GM23338 (cell line): ENCODE data around the gene ANXA6. TPM values are rescaled to one million over a fixed set of nuclear protein-coding genes. Genes with fewer than 3 reads are reported as not detected.

Source experiments
- ATAC-seq: fragments of 200-7000 bp; cut with Tn5 transposase; 3 replicates; pipeline ENCODE4 v1.9.1; 2020
- DNase-seq: peaks from one replicate; pipeline ENCODE4 v3.0.0-alpha.2; 2015; ENCODE audit warnings: low spot score
- H2AFZ ChIP-seq: fragments of 200-600 bp; sonication (generic); 2 replicates; pipeline ENCODE4 v1.8.0; 2016; ENCODE audit warnings: antibody characterized with exemption, mild to moderate bottlenecking, moderate library complexity
- H3F3A ChIP-seq: fragments of 200-600 bp; sonication (generic); replicated peaks from 2 replicates; pipeline ENCODE4 v1.8.0; 2017; ENCODE audit warnings: antibody characterized with exemption, mixed run types, low read depth
- H3K27ac ChIP-seq: fragments of 200-600 bp; sonication (generic); 2 replicates; pipeline ENCODE4 v1.6.1; 2016; ENCODE audit warnings: low read depth
- H3K27me3 ChIP-seq: fragments of 200-600 bp; sonication (generic); 2 replicates; pipeline ENCODE4 v1.8.0; 2016; ENCODE audit warnings: mild to moderate bottlenecking, mixed run types, moderate library complexity; ENCODE audit not compliant: insufficient read depth
- H3K36me3 ChIP-seq: fragments of 200-600 bp; sonication (generic); 2 replicates; pipeline ENCODE4 v1.8.0; 2016; ENCODE audit warnings: mild to moderate bottlenecking; ENCODE audit not compliant: insufficient read depth
- H3K4me1 ChIP-seq: fragments of 200-600 bp; sonication (generic); 2 replicates; pipeline ENCODE4 v1.8.0; 2016; ENCODE audit warnings: mild to moderate bottlenecking, moderate library complexity; ENCODE audit not compliant: insufficient read depth
- H3K4me2 ChIP-seq: fragments of 200-600 bp; sonication (generic); 2 replicates; pipeline ENCODE4 v1.7.1; 2017; ENCODE audit warnings: mixed run types
- H3K4me3 ChIP-seq: fragments of 200-600 bp; sonication (generic); 2 replicates; pipeline ENCODE4 v1.6.1; 2016; ENCODE audit warnings: mixed run types
- H3K79me2 ChIP-seq: fragments of 200-600 bp; sonication (generic); replicated peaks from 2 replicates; pipeline ENCODE4 v1.8.0; 2017; ENCODE audit warnings: mild to moderate bottlenecking; ENCODE audit not compliant: insufficient read depth
- H3K9me2 ChIP-seq: fragments of 200-600 bp; sonication (generic); 2 replicates; pipeline ENCODE4 v1.8.0; 2017; ENCODE audit not compliant: insufficient read depth
- H4K20me1 ChIP-seq: fragments of 200-600 bp; sonication (generic); replicated peaks from 2 replicates; pipeline ENCODE4 v1.8.0; 2017; ENCODE audit warnings: mild to moderate bottlenecking; ENCODE audit not compliant: insufficient read depth
- H3K27ac Mint-ChIP-seq: 2 replicates; pipeline ENCODE4 v1.8.0; 2020; ENCODE audit warnings: inconsistent platforms, mild to moderate bottlenecking, moderate library complexity, mixed read lengths
- H3K27me3 Mint-ChIP-seq: 3 replicates; pipeline ENCODE4 v1.8.0; 2022; ENCODE audit warnings: low read depth, mild to moderate bottlenecking, moderate library complexity, mixed read lengths, inconsistent platforms; ENCODE audit not compliant: insufficient read depth, poor library complexity
- H3K36me3 Mint-ChIP-seq: 3 replicates; pipeline ENCODE4 v1.8.0; 2021; ENCODE audit warnings: low read depth, mild to moderate bottlenecking, inconsistent platforms, moderate library complexity, mixed read lengths
- H3K4me1 Mint-ChIP-seq: 3 replicates; pipeline ENCODE4 v1.8.0; 2020; ENCODE audit warnings: mild to moderate bottlenecking, inconsistent platforms, mixed read lengths
- H3K4me3 Mint-ChIP-seq: 3 replicates; pipeline ENCODE4 v1.8.0; 2021; ENCODE audit warnings: moderate library complexity, mild to moderate bottlenecking, inconsistent platforms, mixed read lengths
- H3K9me3 Mint-ChIP-seq: 3 replicates; pipeline ENCODE4 v1.8.0; 2020; ENCODE audit warnings: moderate library complexity, mild to moderate bottlenecking, inconsistent platforms, mixed read lengths
- CREB1 ChIP-seq: fragments of 250-450 bp; sonication (Bioruptor Pico); IDR thresholded peaks from 2 replicates; pipeline ENCODE4 v1.5.0; 2020; ENCODE audit warnings: low read depth, mild to moderate bottlenecking, moderate library complexity
- CTCF ChIP-seq, 2 experiments: fragments of 200-600 bp in 1 of 2; sonication (generic) in 1 of 2; conservative IDR thresholded peaks; 2 replicates each; pipeline versions ENCODE4 v1.5.1 to v1.6.1; 2016 to 2017; ENCODE audit warnings: antibody characterized with exemption in 2 of 2, low read depth in 2 of 2, mild to moderate bottlenecking in 2 of 2, moderate library complexity in 1 of 2
- EZH2 ChIP-seq: fragments of 200-600 bp; sonication (generic); IDR thresholded peaks from one replicate; pipeline ENCODE4 v1.8.0; 2017; ENCODE audit warnings: antibody characterized with exemption, mild to moderate bottlenecking, low read depth; ENCODE audit not compliant: unreplicated experiment
- EZH2phosphoT487 ChIP-seq: fragments of 200-600 bp; sonication (generic); IDR thresholded peaks from one replicate; pipeline ENCODE4 v1.8.1; 2018; ENCODE audit warnings: antibody characterized with exemption; ENCODE audit not compliant: unreplicated experiment
- JUNB ChIP-seq: IDR thresholded peaks from one replicate; pipeline ENCODE4 v1.6.1; 2016; ENCODE audit warnings: antibody characterized with exemption; ENCODE audit not compliant: unreplicated experiment
- NANOG ChIP-seq: IDR thresholded peaks from 2 replicates; pipeline ENCODE4 v1.6.1; 2016; ENCODE audit warnings: antibody characterized with exemption, borderline replicate concordance
- POLR2AphosphoS5 ChIP-seq: IDR thresholded peaks from 2 replicates; pipeline ENCODE4 v1.6.1; 2016; ENCODE audit warnings: antibody characterized with exemption, low read depth
- ZNF114 ChIP-seq: fragments of 250-450 bp; sonication (Bioruptor Pico); IDR thresholded peaks from 2 replicates; pipeline ENCODE4 v1.5.0; 2020; ENCODE audit warnings: mild to moderate bottlenecking, moderate library complexity
- ZNF331 ChIP-seq: fragments of 250-450 bp; sonication (Bioruptor Pico); IDR thresholded peaks from 2 replicates; pipeline ENCODE4 v1.5.0; 2020; ENCODE audit warnings: low read depth, mild to moderate bottlenecking, moderate library complexity
- ZNF462 ChIP-seq: fragments of 250-450 bp; sonication (Bioruptor Pico); IDR thresholded peaks from 2 replicates; pipeline ENCODE4 v1.5.0; 2020; ENCODE audit warnings: mild to moderate bottlenecking, moderate library complexity
- polyA plus RNA-seq: library from polyadenylated mRNA; unstranded; fragments of >200 nt; fragmentation: Nextera tagmentation; extraction: Ambion mirVana; gene quantifications from 2 replicates; pipeline ENCODE4 v1.2.1, GENCODE V29; 2016
- total RNA-seq: library from RNA; depleted of rRNA; stranded (reverse); fragments of >200 nt; shearing (Covaris generic); gene quantifications from 2 replicates; pipeline ENCODE4 v1.2.3, GENCODE V29; 2014

The ANXA6 gene
- total and polyA plus RNA-seq, 2 experiments from 2014 or later: 26.5 to 110 TPM

- TF ChIP-seq ZNF331 (CRISPR knock-in tag): no peak
- no peak for TF ChIP-seq JUNB
- TF ChIP-seq CTCF (conservative IDR thresholded peaks at IDR 0.05; ENCODE audit: low read depth in 2 of 2): no peak
- TF ChIP-seq CREB1 (CRISPR knock-in tag): no peak
- TF ChIP-seq ZNF114: no peak
These were observed 31.6 kb upstream of the ANXA6 start (continued) for GRCh38 chr5:151189151-151189550.

GRCh38 chr5:151186538-151186937 lies 29.0 kb upstream of the ANXA6 start:
- Histone ChIP-seq H3K79me2 (no peaks in the 10 kb centered on the region), H3K4me3 (no peak overlapping the region), H3K36me3 (no peaks in the 10 kb centered on the region), H3K27ac (no peak overlapping the region), H3K27me3 (no peaks in the 10 kb centered on the region), H3K4me2 (no peak overlapping the region), H4K20me1 (no peaks in the 10 kb centered on the region), H3K9me2 (no peaks in the 10 kb centered on the region), H3F3A (no peaks in the 10 kb centered on the region), H2AFZ (no peak overlapping the region), H3K4me1 (no peaks in the 10 kb centered on the region)
- DNase-seq: no peak
- Mint-ChIP-seq H3K36me3 (no peaks in the 10 kb centered on the region), H3K4me1 (peaks cover 21% of the 10 kb centered on the region), H3K27ac (no peak overlapping the region), H3K27me3 (peaks cover 3% of the 10 kb centered on the region), H3K4me3 (no peak overlapping the region), H3K9me3 (no peaks in the 10 kb centered on the region; the same call in 2 of the 3 replicates)
- TF ChIP-seq EZH2phosphoT487 (no peak), ZNF331 (CRISPR knock-in tag) (no peak), ZNF462 (CRISPR knock-in tag) (no peak), POLR2AphosphoS5 (no peak), NANOG (no peak), ZNF114 (no peak), EZH2 (no peak)
- no peak for ATAC-seq
